Endothelial cell of umbilical vein (primary cell): ENCODE data around the gene CCDC39. TPM values are rescaled to one million over a fixed set of nuclear protein-coding genes. Genes with fewer than 3 reads are reported as not detected.

Experiments
- BruUV-seq: library from RNA; stranded (reverse); fragments of 400-500 nt; replicated peaks from 2 replicates; lab custom pipeline; 2021; lab: Mats Ljungman, UMichigan
- CTCF ChIA-PET: fragments of 300-600, 350-600 bp; sonication (Branson Sonifier 250); formaldehyde crosslinking; loops from one replicate; lab custom pipeline; 2021; ENCODE audit warnings: antibody characterized with exemption, inconsistent platforms; lab: Charles Lee
- POLR2A ChIA-PET: fragments of 300-600, 350-600 bp; sonication (Branson Sonifier 250); formaldehyde crosslinking; loops from one replicate; lab custom pipeline; 2021; ENCODE audit warnings: antibody characterized with exemption, inconsistent platforms; lab: Charles Lee
- DNase-seq: peaks from one replicate; pipeline ENCODE4 v3.0.0-alpha.2; 2011; ENCODE audit warnings: low read depth, low spot score
- FAIRE-seq: peaks from 2 replicates; lab custom pipeline; 2011; peaks lifted over from hg19 to GRCh38; lab: Jason Lieb, UNC
- H2AFZ ChIP-seq: 2 replicates; pipeline ENCODE4 v1.6.0; 2012; ENCODE audit warnings: low read depth, low read length, control low read depth, inconsistent platforms
- H3K27ac ChIP-seq: 2 replicates; pipeline ENCODE4 v1.5.1; 2011; ENCODE audit warnings: low read depth, mild to moderate bottlenecking, control low read depth, low read length, moderate library complexity; ENCODE audit not compliant: insufficient read depth
- H3K27me3 ChIP-seq, 2 experiments: 2 replicates each; pipeline versions ENCODE4 v1.6.0 to v1.6.1; 2011; ENCODE audit warnings: low read length in 2 of 2, mixed read lengths in 1 of 2; ENCODE audit not compliant: control insufficient read depth in 2 of 2, insufficient read depth in 2 of 2
- H3K36me3 ChIP-seq, 2 experiments: 2 replicates in 1 of 2; 3 replicates in 1 of 2; pipeline ENCODE4 v1.5.1; 2011; ENCODE audit warnings: low read length in 2 of 2, mild to moderate bottlenecking in 1 of 2, moderate library complexity in 1 of 2; ENCODE audit not compliant: control insufficient read depth in 2 of 2, insufficient read depth in 2 of 2; ENCODE audit errors: extremely low read depth in 1 of 2
- H3K4me1 ChIP-seq: 3 replicates; pipeline ENCODE4 v1.5.1; 2011; ENCODE audit warnings: mild to moderate bottlenecking, low read length; ENCODE audit not compliant: control insufficient read depth, insufficient read depth; ENCODE audit errors: extremely low read depth
- H3K4me2 ChIP-seq: 2 replicates; pipeline ENCODE4 v1.6.1; 2011; ENCODE audit warnings: low read length, control low read depth, mixed read lengths; ENCODE audit not compliant: insufficient read depth
- H3K4me3 ChIP-seq, 3 experiments: fragments of 200-600 bp in 1 of 3; sonication (generic), shearing (Covaris generic) in 1 of 3; replicated peaks in 1 of 3; 2 replicates each; pipeline ENCODE4 v1.5.1; 2011 to 2016; ENCODE audit warnings: control low read depth in 3 of 3, low read length in 3 of 3, mild to moderate bottlenecking in 2 of 3, inconsistent platforms in 1 of 3, low read depth in 1 of 3, moderate library complexity in 1 of 3; ENCODE audit not compliant: insufficient read depth in 1 of 3
- H3K79me2 ChIP-seq: 2 replicates; pipeline ENCODE4 v1.6.0; 2012; ENCODE audit warnings: low read length, inconsistent platforms; ENCODE audit not compliant: control insufficient read depth, insufficient read depth
- H3K9ac ChIP-seq: replicated peaks from 2 replicates; pipeline ENCODE3; 2011; ENCODE audit warnings: low read length, control low read depth; ENCODE audit not compliant: insufficient read depth; ENCODE audit errors: extremely low read depth
- H3K9me1 ChIP-seq: replicated peaks from 3 replicates; pipeline ENCODE4 v1.6.0; 2011; ENCODE audit warnings: mild to moderate bottlenecking, low read length; ENCODE audit not compliant: control insufficient read depth, insufficient read depth; ENCODE audit errors: extremely low read depth
- H3K9me3 ChIP-seq: replicated peaks from 2 replicates; pipeline ENCODE4 v1.5.1; 2012; ENCODE audit warnings: low read length, inconsistent platforms; ENCODE audit not compliant: control insufficient read depth, insufficient read depth
- H4K20me1 ChIP-seq: replicated peaks from 2 replicates; pipeline ENCODE3; 2011; ENCODE audit warnings: mild to moderate bottlenecking, low read length; ENCODE audit not compliant: control insufficient read depth, insufficient read depth; ENCODE audit errors: extremely low read depth
- CTCF ChIP-seq, 2 donors: IDR thresholded peaks; 1 replicate in 1 of 2; 2 replicates in 1 of 2; pipeline ENCODE4 v1.5.1; 2011; ENCODE audit warnings: low read length in 2 of 2, mild to moderate bottlenecking in 2 of 2, moderate library complexity in 2 of 2, control low read depth in 1 of 2, inconsistent platforms in 1 of 2, low read depth in 1 of 2; ENCODE audit not compliant: insufficient read depth in 1 of 2; ENCODE audit errors: extremely low read depth in 1 of 2
- EZH2 ChIP-seq: IDR thresholded peaks from 2 replicates; pipeline ENCODE4 v1.6.1; 2012; ENCODE audit warnings: borderline replicate concordance, low read depth, mild to moderate bottlenecking, moderate library complexity, low read length, inconsistent platforms; ENCODE audit not compliant: severe bottlenecking
- FOS ChIP-seq: IDR thresholded peaks from 2 replicates; pipeline ENCODE4 v1.6.1; 2011; ENCODE audit warnings: mild to moderate bottlenecking, low read length, moderate library complexity, borderline replicate concordance; ENCODE audit not compliant: insufficient read depth
- GATA2 ChIP-seq: IDR thresholded peaks from 2 replicates; pipeline ENCODE4 v1.7.0; 2011; ENCODE audit warnings: low read depth, mild to moderate bottlenecking, moderate library complexity, mixed read lengths, low read length; ENCODE audit not compliant: insufficient read length, insufficient read depth
- JUN ChIP-seq: IDR thresholded peaks from 2 replicates; pipeline ENCODE4 v1.6.1; 2011; ENCODE audit warnings: borderline replicate concordance, low read depth; ENCODE audit not compliant: insufficient read length, insufficient read depth
- MAX ChIP-seq: IDR thresholded peaks from 2 replicates; pipeline ENCODE4 v1.6.1; 2011; ENCODE audit not compliant: insufficient read depth, insufficient read length
- MYC ChIP-seq: IDR thresholded peaks from one replicate; pipeline ENCODE4 v1.6.1; 2011; ENCODE audit warnings: mild to moderate bottlenecking, low read depth, low read length
- POLR2A ChIP-seq: IDR thresholded peaks from 2 replicates; pipeline ENCODE4 v1.6.1; 2012; ENCODE audit warnings: low read depth, mild to moderate bottlenecking, control low read depth, low read length
- POLR2AphosphoS5 ChIP-seq: IDR thresholded peaks from 2 replicates; pipeline ENCODE4 v1.6.1; 2012; ENCODE audit warnings: low read depth, mild to moderate bottlenecking, control low read depth, low read length, moderate library complexity; ENCODE audit not compliant: insufficient read depth
- dilution Hi-C: fragments of 300-500 bp; cut with MboI; formaldehyde crosslinking; loops from one replicate; pipeline ENCODE4 v1.15.0; 2019; ENCODE audit warnings: low sequenced_read_pairs; ENCODE audit not compliant: extremely low pct_ligation_motif_present
- intact Hi-C: fragments of 100-400 bp; cut with micrococcal nuclease; formaldehyde crosslinking; loops from one replicate; pipeline ENCODE4 v1.10.0; 2022
- polyA plus RNA-seq, 4 experiments: library from polyadenylated mRNA; depleted of rRNA in 3 of 4; stranded (reverse) in 3 of 4; unstranded in 1 of 4; fragments of >200 nt; gene quantifications; 2 replicates each; pipeline versions ENCODE4 v1.2.1 to v1.2.3, GENCODE V29; 2011 to 2012; ENCODE audit warnings: missing spikeins in 1 of 4
- total RNA-seq: library from RNA; stranded (reverse); gene quantifications from 2 replicates; pipeline ENCODE4 v1.2.3, GENCODE V29; 2021

Gene CCDC39
- total and polyA plus RNA-seq, 2 donors (not counting 3 experiments of a cell fraction or from before 2014, with no cell fraction given): not detected

GRCh38 chr3:180601688-180602666 lies 77.3 kb downstream of the CCDC39 start, which contains the start of gene TTC14:
Gene TTC14 (plus strand): TSS chr3:180602163. CDS start chr3:180602262, 99 bp downstream.
- Histone ChIP-seq H3K4me3 (peak within 1 kb of the TSS; percentile 59 to 92 (median 88)), H3K27me3 (peaks cover 2 to 4% of the 10 kb centered on the region in 2 experiments), H4K20me1 (no peaks in the 10 kb centered on the region), H2AFZ (peak within 1 kb of the TSS; percentile 76), H3K9me1 (no peaks in the 10 kb centered on the region), H3K27ac (peak within 1 kb of the TSS; percentile 34), H3K79me2 (peaks cover 19% of the 10 kb centered on the region), H3K4me2 (peak within 1 kb of the TSS; percentile 92), H3K9me3 (no peaks in the 10 kb centered on the region), H3K36me3 (peaks cover 2 to 27% of the 10 kb centered on the region in 2 experiments), H3K4me1 (peaks cover 8% of the 10 kb centered on the region), H3K9ac (peak within 1 kb of the TSS; percentile 83)
- ChIA-PET POLR2A (interaction anchor here (0.9 kb wide), 1 partner anchor 311 kb away, joined by 5 read pairs; the partner anchor contains the start of gene FXR1), CTCF (interaction anchor here (0.6 to 2.7 kb wide), 10 partner anchors 10 to 952 kb away, joined by 3 to 21 read pairs (median 3); partner anchors contain the start of gene FXR1)
- peak; percentile 91 for FAIRE-seq
- intact Hi-C loops (loop anchor here (1.0 to 10.0 kb wide), 8 partner anchors 77 to 997 kb away; partner anchors contain the start of genes CCDC39, DNAJC19, FXR1 and MRPL47), dilution Hi-C loops (no loop called here)
- no peak for TF ChIP-seq GATA2
- TF ChIP-seq POLR2A: peak; percentile 90
- peak; percentile 86 for TF ChIP-seq POLR2AphosphoS5
- no peak for TF ChIP-seq MYC
- TF ChIP-seq FOS: no peak
- TF ChIP-seq MAX: peak; percentile 4
- no peak for TF ChIP-seq JUN
- peak in 1 of 2 donors; percentile 13 for TF ChIP-seq CTCF (IDR thresholded peaks at IDR 0.05; ENCODE audit: extremely low read depth in 1 of 2, insufficient read depth in 1 of 2, low read depth in 1 of 2, low read length in 2 of 2)
- no peak for TF ChIP-seq EZH2
- BruUV-seq: TSS peak; percentile 97
- peak; percentile 94 for DNase-seq
